PC-9 (cell line): Measurements from ENCODE around the gene ACP6.

Experiments
- EZH2 ChIP-seq: fragments of 200-600 bp; sonication (generic); IDR thresholded peaks from 2 replicates; pipeline ENCODE4 v1.8.0; 2017; ENCODE audit warnings: antibody characterized with exemption, low read depth
- TF ChIP-seq, protein P1 (sequence below): fragments of 200-600 bp; sonication (generic); conservative IDR thresholded peaks from 2 replicates; pipeline ENCODE4 v1.6.1; 2017; ENCODE audit warnings: mixed run types, antibody characterized with exemption, mild to moderate bottlenecking, moderate library complexity

GRCh38 chr1:147636314-147636713, 34.0 kb downstream of the ACP6 start:
- TF ChIP-seq, protein P1, sequence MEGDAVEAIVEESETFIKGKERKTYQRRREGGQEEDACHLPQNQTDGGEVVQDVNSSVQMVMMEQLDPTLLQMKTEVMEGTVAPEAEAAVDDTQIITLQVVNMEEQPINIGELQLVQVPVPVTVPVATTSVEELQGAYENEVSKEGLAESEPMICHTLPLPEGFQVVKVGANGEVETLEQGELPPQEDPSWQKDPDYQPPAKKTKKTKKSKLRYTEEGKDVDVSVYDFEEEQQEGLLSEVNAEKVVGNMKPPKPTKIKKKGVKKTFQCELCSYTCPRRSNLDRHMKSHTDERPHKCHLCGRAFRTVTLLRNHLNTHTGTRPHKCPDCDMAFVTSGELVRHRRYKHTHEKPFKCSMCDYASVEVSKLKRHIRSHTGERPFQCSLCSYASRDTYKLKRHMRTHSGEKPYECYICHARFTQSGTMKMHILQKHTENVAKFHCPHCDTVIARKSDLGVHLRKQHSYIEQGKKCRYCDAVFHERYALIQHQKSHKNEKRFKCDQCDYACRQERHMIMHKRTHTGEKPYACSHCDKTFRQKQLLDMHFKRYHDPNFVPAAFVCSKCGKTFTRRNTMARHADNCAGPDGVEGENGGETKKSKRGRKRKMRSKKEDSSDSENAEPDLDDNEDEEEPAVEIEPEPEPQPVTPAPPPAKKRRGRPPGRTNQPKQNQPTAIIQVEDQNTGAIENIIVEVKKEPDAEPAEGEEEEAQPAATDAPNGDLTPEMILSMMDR, result no peak
- no peak for TF ChIP-seq EZH2
